ENCODE results near the gene TOR4A.
"Not testable (repeated sequence)": the region's sequence is repeated elsewhere in the genome, so short reads cannot be mapped to it uniquely, and the experiment has no call there.

Gene TOR4A

DNA sequence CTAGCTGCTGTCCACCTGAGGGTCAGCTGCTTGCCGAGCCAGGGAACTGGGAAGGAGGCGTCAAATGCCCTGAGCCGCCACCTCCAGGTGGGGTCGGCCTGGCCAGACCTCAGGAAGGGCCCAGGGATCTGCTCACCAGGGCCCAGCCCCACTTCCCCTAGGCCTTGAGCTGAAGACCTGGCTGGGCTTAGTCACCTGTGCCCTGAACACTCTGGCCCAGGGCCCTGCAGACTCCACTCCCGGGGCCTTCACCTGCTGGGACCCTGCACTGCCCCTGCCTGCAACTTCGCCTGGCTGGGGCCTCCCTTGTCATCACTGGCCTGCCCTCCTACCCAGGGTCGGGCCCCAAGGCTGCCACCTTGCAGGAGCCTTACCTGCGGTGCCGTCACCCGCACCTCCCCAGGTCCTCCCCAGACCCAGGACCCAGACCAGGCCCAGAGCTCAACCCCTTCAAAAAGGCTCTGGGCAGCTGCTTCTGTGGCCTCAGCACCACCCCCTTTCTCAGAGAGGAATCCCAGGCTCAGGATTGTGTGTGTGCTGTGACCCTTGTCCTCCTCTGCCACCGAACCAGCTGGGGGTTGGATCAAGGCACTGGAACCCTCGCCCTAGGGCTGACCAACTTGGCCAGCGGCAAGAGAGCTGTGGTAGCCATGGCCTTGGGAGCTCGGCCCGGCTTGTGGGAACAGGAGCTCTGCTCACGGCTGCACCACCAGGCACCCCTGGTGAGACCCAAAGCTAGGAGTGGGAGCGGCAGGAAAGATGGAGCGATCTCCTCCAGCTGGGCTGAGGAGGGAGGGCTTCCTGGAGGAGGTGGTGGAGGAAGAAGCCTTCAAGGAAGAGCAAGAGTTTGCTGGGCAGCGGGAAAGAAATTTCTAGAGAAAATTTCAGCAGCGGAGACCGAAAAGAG lies 23.6 kb upstream of the TOR4A start:
- DNase-seq = no peak

DNA sequence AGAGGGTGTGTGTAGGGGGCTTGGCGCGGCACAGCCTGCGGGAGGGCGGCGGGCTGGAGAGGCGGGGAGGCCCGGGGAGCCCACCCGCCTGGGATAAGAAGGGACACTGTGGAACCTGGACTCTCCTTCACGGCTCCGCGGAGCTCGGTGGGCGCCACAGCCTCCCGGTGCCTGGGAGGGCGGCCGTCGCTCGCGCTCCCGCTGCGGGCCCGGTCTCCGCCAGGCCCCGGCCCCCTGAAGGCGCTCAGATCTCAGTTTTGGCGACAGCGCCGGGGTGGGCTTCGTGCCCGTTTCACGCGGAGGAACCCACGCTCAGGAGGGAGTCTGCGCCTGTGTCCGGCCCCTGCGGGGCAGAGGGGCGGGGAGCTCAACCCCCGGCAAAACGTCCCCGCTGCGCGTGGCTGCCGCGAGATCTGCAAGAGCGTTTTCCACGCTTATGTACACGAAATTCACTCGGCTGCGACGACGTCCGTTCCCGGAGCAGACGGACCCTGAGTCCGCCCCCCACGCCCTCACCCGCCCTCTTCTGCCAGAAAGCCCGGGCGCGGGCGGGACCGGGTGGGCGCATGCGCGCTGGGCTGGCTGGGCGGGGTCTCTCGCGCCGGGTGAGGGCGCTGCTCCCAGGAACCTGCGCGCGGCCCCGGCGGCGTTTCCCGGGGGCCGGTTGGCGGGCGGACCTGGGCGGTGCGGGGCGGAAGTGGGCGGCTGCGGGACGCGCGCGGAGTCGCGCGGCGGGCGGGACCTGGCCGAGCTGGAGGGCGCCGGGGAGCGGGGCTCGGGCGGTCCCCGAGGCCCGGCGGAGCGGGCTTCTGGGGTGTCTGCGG lies 22.7 kb upstream of the TOR4A start, which contains the start of gene NELFB:
TSS of gene NELFB (plus strand) at position 704 of the 824 bp plus-strand sequence.
- peak; percentile 90 for DNase-seq

DNA sequence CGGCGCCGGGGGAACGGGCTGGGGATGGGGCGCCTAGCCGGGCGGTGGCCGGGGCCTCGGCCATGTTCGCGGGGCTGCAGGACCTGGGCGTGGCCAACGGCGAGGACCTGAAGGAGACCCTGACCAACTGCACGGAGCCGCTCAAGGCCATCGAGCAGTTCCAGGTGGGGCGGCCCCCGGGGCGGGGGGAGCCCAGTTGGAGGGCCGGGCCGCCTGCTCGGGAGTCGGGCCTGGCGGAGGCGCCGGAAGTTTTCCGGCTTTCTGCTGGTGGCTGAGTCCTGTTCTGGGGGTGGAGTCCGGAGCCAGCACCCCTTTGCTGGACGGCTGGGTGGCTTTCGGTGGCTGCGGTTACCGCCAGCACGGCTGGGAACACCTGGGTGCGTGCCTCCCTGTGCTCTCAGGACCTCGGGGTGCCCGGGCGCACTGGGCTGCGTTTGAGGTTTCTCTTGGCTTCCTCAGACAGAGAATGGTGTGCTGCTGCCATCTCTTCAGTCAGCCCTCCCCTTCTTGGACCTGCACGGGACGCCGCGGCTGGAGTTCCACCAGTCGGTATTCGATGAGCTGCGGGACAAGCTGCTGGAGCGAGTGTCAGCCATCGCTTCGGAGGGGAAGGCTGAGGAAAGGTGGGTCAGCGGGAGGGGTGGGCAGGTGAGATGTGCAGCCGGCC lies 21.9 kb upstream of the TOR4A start:
- no peak for DNase-seq

DNA sequence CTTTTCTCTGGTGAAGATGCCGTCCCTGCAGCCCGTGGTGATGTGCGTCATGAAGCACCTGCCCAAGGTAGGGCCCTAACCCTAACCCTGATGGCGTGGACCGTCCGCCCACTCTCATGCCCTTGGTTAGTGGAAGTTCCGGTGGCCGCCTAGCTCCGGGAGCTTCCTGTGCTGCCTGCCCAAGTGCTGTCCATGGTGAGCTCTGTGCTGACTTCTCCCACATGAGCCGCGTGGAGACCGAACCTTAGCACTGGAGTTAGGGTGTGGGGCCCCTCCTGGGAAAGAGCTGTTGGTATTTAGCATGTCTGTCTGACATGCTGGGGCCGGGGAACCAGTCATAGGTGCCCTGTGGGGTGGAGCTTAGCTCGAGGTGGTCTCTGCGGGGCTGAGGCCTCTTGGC lies 21.2 kb upstream of the TOR4A start:
- no peak for DNase-seq

DNA sequence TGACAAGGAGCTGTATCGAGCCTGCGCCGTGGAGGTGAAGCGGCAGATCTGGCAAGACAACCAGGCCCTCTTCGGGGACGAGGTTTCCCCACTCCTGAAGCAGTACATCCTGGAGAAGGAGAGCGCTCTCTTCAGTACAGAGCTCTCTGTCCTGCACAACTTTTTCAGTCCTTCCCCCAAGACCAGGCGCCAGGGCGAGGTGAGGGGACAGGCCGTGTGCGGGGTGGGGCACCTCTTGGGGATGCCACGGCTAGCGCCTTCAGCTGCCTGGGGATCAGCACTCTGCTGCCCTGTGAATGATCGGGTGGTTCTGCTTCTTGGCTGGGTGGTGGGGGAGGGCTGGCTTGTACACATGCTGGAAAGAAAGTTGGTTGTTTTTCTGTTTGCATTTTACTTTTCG lies 20.7 kb upstream of the TOR4A start:
- no peak for DNase-seq

DNA sequence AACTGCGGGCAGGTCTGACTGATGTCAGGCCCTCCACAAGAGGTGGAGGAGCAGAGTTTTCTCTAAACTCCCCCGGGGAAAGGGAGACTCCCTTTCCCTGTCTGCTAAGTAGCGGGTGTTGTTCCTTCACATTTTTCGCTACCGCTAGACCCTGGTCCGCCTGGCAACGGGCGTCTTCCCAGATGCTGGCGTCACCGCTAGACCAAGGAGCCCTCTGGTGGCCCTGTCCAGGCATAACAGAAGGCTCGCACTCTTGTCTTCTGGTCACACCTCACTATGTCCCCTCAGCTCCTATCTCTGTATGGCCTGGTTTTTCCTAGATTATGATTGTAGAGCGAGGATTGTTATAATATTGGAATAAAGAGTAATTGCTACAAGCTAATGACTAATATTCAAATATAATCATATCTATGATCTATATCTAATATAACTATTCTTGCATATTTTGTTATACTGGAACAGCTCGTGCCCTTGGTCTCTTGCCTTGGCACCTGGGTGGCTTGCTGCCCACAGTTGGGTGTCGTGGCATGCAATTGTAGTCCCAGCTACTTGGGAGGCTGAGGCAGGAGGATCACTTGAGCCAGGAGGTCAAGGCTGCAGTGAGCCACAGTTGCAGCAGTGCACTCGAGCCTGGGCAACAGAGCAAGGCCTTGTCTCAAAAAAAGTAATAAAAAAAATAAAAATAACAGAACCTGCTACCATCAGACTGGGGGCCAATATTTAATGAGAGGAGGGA lies 15.2 kb upstream of the TOR4A start:
- not testable (repeated sequence) for DNase-seq

DNA sequence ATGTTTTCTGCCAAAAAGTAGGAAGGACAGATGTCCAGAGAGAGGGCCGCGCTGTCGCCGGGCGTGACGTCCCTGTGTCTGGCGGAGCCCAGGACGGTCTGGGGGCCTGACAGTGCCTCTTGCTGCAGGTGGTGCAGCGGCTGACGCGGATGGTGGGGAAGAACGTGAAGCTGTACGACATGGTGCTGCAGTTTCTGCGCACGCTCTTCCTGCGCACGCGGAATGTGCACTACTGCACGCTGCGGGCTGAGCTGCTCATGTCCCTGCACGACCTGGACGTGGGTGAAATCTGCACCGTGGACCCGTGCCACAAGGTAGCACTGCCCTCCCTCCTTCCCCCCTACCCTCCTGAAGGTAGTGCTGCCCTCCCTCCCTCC lies 14.6 kb upstream of the TOR4A start:
- DNase-seq = no peak

DNA sequence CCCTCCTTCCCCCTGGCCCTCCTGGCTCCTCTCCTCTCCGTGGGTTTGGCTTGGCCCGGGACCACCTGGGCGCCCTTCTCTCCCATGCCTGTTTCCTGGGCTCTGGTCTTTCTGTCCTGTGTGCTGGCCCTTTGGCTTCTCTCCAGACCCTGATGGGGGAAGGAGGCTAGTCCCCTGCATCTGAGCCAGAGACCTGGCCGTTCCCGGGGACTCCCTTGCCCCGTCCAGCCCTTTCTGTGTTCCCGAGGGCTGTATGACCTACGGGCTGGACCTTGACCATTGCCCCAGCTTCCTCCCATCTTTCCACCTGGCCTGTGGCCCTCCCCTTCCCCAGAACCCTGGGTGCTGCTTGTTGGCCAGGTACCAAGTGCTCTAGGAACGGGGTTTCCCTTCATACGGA lies 14.0 kb upstream of the TOR4A start:
- DNase-seq = no peak

DNA sequence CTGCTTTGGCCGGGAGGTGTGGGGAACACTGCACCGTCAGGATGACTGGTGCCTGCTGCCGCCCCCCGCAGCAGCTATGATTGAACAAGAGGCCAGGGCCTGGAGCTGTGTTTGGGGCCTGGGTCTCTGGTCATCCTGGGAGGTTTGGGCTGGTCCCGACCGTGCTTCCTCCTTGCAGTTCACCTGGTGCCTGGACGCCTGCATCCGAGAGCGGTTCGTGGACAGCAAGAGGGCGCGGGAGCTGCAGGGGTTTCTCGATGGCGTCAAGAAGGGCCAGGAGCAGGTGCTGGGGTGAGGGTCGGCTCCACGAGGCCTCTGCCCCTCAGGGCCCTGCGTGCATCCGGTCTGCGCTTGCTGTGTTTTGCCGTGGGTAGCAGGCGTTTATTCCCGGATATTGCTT lies 13.5 kb upstream of the TOR4A start:
- no peak for DNase-seq

DNA sequence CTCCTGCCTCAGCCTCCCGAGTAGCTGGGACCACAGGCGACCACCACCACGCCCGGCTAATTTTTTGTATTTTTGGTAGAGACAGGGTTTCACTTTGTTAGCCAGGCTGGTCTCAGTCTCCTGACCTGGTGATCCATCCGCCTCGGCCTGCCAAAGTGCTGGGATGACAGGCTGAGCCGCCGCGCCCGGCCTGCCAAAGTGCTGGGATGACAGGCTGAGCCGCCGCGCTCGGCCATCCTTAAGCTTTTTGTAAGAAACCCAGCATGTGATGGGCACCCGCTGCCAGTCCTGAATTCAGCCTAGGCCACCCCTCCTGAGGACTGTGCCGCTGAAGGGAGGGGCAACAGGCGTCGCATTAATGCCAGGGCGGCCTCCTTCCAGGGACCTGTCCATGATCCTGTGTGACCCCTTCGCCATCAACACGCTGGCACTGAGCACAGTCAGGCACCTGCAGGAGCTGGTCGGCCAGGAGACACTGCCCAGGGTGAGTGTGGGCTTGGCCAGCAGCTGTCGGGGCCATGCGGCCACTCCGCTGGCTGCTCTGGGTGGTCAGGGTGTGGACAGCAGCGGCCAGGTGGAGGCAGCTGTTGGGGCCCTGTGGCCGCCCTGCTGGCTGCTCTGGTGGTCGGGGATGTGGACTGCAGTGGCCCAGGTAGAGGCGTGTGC lies 11.9 kb upstream of the TOR4A start:
- DNase-seq = no peak

DNA sequence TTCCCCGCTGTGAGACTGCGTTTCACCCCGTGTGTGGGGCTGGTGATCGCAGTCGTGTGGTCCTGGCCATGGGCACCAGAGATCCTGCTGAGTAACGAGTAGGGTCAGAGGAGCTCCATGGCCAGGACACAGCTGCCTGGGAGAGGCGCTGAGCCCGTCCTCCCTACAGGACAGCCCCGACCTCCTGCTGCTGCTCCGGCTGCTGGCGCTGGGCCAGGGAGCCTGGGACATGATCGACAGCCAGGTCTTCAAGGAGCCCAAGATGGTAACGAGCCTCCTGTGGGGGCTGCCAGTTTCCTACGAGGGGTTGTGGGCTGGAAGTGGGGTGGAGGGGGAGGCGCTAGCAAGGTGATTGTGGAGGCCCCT lies 11.4 kb upstream of the TOR4A start:
- DNase-seq = no peak

DNA sequence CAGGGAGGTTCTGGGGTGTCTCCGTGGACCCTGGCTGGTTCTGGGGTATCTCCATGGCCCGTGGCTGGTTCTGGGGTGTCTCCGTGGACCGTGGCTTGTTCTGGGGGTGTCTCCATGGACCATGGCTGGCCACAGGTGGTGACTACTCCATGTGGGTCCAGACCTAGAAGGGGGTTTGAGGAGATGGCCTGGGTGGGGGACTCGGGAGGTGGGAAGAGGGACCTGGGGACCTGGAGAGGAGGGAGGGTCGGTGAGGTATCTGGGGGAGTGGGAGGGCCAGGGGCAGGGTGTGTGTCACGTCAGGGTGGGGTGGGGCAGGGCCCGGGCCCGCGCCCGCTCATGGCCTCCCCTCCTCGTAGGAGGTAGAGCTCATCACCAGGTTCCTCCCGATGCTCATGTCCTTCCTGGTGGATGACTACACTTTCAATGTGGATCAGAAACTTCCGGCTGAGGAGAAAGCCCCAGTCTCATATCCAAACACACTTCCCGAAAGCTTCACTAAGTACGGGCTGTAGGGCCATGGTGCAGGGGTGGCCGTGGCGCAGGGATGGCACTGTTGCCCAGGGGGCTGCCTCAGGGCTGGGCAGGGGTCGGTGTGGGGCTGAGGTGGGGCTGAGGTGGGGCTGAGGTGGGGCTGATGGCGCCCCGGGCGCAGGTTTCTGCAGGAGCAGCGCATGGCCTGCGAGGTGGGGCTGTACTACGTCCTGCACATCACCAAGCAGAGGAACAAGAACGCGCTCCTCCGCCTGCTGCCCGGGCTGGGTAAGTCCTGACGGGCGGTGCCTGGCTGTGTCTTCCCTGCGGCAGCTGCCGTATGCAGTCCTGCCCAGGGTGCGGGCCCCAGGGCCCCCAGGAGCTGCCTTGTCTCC lies 10.7 kb upstream of the TOR4A start:
- no peak for DNase-seq

DNA sequence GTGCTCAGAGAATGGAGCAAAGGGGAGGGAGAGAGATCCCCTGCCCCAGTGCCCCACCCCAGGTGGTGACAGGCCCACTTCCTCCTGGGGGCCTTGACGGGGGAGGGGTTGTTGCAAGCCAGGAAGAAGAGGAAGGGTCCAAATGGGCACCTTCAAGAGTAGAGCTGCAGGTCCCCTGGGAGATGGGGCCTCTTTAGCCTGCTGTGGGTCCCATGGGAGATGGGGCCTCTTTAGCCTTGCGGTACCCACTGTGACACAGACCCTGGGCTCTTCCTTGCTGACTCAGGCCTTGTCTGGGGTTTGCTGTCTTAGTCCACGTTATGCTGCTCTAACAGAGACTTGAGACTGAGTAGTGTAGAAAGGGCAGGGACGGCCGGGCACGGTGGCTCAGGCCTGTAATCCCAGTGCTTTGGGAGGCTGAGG lies 9.6 kb upstream of the TOR4A start:
- DNase-seq = no peak

DNA sequence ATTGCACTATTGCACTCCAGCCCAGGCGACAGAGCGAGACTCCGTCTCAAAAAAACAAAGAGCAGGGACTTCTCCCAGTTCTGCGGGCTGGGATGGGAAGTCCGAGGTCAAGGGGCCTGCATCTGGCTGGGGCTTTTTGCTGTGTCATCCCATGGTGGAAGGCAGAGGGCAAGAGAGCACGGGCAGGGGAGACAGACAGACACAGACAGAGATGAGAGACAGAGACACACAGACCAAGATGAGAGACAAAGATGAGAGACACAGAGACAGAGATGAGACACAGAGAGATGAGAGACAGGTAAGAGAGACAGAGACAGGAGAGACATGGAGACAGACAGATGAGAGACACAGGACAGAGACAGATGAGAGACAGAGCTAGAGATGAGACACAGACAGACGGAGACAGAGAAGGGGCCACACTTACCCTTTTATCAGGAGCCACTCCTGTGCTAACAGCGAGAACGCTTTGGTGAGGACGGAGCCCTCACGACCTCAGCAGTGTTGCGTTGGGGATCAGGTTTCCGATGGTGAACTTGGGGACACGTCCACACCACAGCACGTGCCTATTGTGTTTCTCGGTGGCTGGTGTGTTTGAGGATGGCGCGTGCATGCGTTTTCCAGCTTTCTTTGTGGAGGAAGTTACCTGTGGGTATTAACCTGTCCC lies 8.9 kb upstream of the TOR4A start:
- no peak for DNase-seq

DNA sequence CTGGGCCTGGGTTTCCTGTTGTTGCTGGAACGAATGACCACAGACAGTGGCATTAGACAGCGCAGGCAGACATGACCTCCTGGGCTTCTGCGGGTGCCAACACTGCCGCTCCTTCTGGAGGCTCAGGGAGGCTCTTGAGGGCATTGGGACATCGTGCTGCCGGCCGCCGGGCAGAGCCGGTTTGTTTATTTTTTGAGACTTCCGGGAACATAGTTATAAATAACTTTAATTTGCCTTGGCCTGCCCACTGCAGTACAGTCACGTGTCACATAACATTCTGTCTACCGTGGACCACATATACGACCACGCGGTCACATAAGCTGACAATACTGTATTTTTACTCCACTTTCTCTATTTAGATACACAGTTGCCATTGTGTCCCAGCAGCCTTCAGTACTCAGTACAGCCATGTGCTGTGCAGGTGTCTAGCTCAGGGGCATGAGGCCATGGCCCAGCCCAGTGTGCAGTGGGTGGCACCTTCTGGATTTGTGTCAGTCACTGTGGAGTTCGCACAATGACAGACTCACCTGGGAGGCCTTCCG lies 8.2 kb upstream of the TOR4A start:
- DNase-seq = no peak

DNA sequence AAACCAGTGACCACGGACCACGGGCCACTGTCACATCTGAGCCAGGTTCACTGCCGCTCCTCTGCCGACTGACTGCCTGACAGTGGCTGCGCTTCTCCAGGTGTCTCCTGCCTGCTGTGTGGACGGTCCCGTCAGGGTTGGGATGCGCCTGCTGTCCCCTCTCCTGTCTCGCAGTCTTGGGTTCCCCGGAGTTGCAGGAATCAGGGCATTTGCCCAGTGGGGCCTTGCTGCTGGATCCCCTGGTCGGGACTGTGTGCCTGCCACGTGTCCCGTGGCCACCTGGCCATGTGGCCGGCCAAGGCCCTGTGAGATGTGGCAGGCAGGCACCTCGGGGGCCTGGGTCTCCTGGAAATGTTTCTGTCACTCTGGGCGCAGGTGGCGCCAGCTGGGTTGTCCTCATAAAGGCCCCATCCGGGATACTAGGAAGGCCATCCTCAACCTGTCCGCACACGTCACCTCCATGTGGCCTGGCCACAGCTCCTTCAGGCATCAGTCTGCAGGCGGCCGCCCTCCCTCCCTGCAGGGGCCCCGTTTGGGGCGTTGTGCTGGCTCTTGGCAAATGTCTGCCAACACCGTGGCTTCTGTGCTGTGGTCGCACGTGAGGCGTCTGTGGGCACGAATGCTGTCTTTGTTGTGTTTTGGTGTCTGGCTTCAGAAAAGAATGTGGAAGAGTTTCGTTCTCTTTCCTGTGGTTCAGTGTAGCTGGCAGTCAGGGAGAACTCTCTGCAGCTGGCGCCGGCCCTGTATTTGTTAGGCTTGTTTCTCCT lies 6.4 kb upstream of the TOR4A start:
- no peak for DNase-seq

DNA sequence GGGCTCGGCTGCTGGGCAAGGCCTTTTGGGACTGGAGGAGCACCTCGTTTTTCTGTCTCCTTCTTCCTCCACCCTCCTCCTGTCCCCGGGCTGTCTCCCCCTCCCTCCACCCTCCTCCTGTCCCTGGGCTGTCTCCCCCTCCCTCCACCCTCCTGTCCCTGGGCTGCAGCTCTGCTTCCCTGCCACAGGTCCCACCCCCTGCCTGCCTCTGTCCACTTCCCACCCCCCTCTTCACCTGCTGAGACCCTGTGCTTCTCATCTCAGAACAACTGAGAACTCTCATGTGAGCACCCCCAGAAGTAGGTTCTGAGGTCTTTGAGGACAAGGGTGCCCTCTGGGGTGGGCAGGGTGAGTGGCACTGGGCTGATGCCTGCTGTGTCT lies 5.8 kb upstream of the TOR4A start:
- DNase-seq = no peak

DNA sequence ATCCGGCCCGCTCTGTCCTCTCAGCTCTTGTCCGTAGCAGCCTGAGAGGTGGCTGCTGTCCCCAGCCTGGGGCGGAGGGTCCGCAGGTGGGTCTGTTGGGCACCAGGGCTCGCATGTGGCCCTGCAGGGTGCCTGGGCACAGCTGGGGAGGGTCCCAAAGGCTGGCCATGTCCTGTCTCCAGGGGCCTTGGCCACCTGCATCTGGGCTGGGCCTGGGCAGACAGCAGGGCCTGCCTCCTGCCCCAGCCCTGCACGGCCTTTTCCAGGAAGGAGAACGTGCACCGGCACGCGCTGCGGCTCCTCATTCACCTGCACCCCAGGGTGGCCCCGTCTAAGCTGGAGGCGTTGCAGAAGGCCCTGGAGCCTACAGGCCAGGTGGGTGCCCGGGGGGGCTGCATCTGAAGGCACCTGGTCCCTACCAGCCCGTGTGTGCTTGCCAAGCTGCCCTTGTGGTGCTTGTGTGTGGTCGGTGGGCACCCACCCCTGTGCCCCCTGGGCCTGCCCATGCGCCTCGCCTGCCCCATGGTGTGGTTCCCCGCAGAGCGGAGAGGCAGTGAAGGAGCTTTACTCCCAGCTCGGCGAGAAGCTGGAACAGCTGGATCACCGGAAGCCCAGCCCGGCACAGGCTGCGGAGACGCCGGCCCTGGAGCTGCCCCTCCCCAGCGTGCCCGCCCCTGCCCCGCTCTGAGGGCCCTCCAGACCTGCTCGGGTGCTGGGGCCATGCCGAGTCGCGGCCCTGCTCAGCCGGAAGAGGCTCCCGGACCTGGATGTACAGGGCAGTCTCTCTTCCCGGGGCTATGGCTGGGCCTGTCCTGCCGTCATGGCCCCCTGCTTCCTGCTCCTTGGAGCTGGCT lies 5.1 kb upstream of the TOR4A start:
- DNase-seq = no peak

DNA sequence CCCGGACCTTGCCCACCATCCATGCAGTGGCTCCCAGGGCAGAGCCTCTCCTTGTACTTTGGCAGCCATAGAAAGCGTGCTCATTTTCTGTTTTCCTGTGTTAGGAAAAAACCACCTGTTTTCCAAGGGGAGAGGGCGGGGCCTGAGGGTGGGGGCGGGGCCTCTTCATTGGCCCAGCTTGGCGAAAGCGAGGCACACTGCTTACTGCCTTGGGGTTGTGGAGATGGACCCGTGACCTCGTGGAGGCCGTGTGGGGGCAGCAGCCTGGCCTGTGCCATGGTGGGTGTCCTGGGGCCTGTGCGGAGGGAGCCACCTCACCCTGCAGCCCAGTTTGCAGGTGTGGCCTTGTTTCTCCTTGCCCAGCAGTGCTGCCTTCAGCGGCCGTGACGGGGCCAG lies 4.4 kb upstream of the TOR4A start:
- DNase-seq = no peak

Data from stimulated activated naive CD4-positive, alpha-beta T cell treated with Interleukin-2 at 50 U/mL for 16 hours (primary cell).